Type B pancreatic cell (in vitro differentiated cells): ENCODE measurements around the gene COA8. TPM values are rescaled to one million over a fixed set of nuclear protein-coding genes. Genes with fewer than 3 reads are reported as not detected.
A peak's percentile ranks its signal among the peaks of the same experiment; 100 is the strongest.

Source experiments
- DNase-seq: peaks from one replicate; pipeline ENCODE4 v3.0.0; 2021; ENCODE audit warnings: mixed read lengths; ENCODE audit not compliant: unreplicated experiment; ENCODE audit errors: extremely low spot score
- H3K27ac Mint-ChIP-seq: 2 replicates; pipeline ENCODE4 v1.8.0; 2021; ENCODE audit warnings: mild to moderate bottlenecking, mixed read lengths
- H3K27me3 Mint-ChIP-seq: 2 replicates; pipeline ENCODE4 v1.8.0; 2021; ENCODE audit warnings: mixed read lengths
- H3K36me3 Mint-ChIP-seq: 2 replicates; pipeline ENCODE4 v1.8.0; 2021; ENCODE audit warnings: mixed read lengths
- H3K4me1 Mint-ChIP-seq: one replicate; pipeline ENCODE4 v1.8.0; 2021; ENCODE audit warnings: mixed read lengths; ENCODE audit not compliant: unreplicated experiment
- H3K4me3 Mint-ChIP-seq: 2 replicates; pipeline ENCODE4 v1.8.0; 2021; ENCODE audit warnings: mild to moderate bottlenecking, mixed read lengths
- H3K9me3 Mint-ChIP-seq: 2 replicates; pipeline ENCODE4 v1.8.0; 2021; ENCODE audit warnings: mixed read lengths
- total RNA-seq: library from RNA; stranded (reverse); gene quantifications from 2 replicates; pipeline ENCODE4 v1.2.1, GENCODE V29; 2021; ENCODE audit warnings: low replicate concordance
- TF ChIP-seq, protein P1 (sequence below): fragments of 200-600 bp; sonication (generic); conservative IDR thresholded peaks from 2 replicates; pipeline ENCODE4 v1.5.0; 2021; ENCODE audit warnings: antibody characterized with exemption, mild to moderate bottlenecking

COA8 gene
- total RNA-seq, 1 donor from 2014 or later, result 42.5 TPM

DNA sequence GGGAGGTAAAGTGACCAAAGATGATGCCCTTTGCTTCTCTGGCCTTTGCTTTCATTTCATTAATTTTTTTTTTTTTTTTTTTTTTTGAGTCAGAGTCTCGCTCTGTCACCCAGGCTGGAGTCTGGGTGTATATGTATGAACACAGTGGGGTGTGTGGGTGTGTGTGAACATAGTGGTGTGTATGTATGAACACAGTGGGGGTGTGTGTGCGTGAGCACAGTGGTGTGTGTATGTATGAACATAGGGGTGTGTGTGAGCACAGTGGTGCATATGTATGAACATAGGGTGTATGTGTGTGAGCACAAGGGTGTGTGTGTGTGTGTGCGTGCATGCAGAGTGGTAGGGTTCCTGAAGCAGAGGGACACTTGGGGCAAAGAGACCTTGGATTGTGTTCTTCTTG, 75.8 kb downstream of the COA8 start:
- TF ChIP-seq, protein P1, sequence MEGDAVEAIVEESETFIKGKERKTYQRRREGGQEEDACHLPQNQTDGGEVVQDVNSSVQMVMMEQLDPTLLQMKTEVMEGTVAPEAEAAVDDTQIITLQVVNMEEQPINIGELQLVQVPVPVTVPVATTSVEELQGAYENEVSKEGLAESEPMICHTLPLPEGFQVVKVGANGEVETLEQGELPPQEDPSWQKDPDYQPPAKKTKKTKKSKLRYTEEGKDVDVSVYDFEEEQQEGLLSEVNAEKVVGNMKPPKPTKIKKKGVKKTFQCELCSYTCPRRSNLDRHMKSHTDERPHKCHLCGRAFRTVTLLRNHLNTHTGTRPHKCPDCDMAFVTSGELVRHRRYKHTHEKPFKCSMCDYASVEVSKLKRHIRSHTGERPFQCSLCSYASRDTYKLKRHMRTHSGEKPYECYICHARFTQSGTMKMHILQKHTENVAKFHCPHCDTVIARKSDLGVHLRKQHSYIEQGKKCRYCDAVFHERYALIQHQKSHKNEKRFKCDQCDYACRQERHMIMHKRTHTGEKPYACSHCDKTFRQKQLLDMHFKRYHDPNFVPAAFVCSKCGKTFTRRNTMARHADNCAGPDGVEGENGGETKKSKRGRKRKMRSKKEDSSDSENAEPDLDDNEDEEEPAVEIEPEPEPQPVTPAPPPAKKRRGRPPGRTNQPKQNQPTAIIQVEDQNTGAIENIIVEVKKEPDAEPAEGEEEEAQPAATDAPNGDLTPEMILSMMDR, result no peak
- Mint-ChIP-seq H3K27ac (peak overlapping the region; percentile 0), H3K4me3 (no peak overlapping the region), H3K4me1 (peaks cover 18% of the 10 kb centered on the region), H3K27me3 (no peaks in the 10 kb centered on the region), H3K9me3 (no peaks in the 10 kb centered on the region), H3K36me3 (peaks cover 20% of the 10 kb centered on the region)
- DNase-seq, result no peak

Other genes with a start within 250 kb of the COA8 start
- gene EIF5, start 228.7 kb upstream of the COA8 start, total RNA-seq, result 327 and 340 TPM in 2 replicates
- 79.1 and 91.4 TPM in 2 replicates for gene MARK3, start 177.5 kb upstream of the COA8 start, total RNA-seq
- gene CKB, start 40.1 kb upstream of the COA8 start, total RNA-seq, result 180 and 323 TPM in 2 replicates
- 10.8 and 12.4 TPM in 2 replicates for gene TRMT61A, start 33.8 kb upstream of the COA8 start, total RNA-seq
- 23.3 and 30.5 TPM in 2 replicates for gene BAG5, start 303 bp upstream of the COA8 start, total RNA-seq
- gene KLC1, start 66.3 kb downstream of the COA8 start, total RNA-seq, result 125 and 145 TPM in 2 replicates
- gene XRCC3, start 152.5 kb downstream of the COA8 start, total RNA-seq, result 17.3 and 35.2 TPM in 2 replicates
- 41.7 and 59.1 TPM in 2 replicates for gene ZFYVE21, start 152.8 kb downstream of the COA8 start, total RNA-seq